HUES48 (cell line): Measurements from ENCODE around the gene BTNL8.

Experiments used
- H3K27ac ChIP-seq: one replicate; pipeline ENCODE4 v1.7.0; 2013; ENCODE audit warnings: low read depth, low read length, inconsistent platforms
- H3K27me3 ChIP-seq: 2 replicates; pipeline ENCODE4 v1.6.1; 2013; ENCODE audit warnings: mild to moderate bottlenecking, low read length; ENCODE audit not compliant: control insufficient read depth, insufficient read depth
- H3K36me3 ChIP-seq: 2 replicates; pipeline ENCODE4 v1.6.1; 2013; ENCODE audit warnings: low read length; ENCODE audit not compliant: control insufficient read depth, insufficient read depth
- H3K4me1 ChIP-seq: 2 replicates; pipeline ENCODE4 v1.6.1; 2013; ENCODE audit warnings: mild to moderate bottlenecking, low read length; ENCODE audit not compliant: control insufficient read depth, insufficient read depth
- H3K4me3 ChIP-seq: 2 replicates; pipeline ENCODE4 v1.5.1; 2013; ENCODE audit warnings: mild to moderate bottlenecking, low read depth, low read length
- H3K9ac ChIP-seq: 2 replicates; pipeline ENCODE4 v1.6.1; 2013; ENCODE audit warnings: mild to moderate bottlenecking, low read depth, low read length, moderate library complexity
- H3K9me3 ChIP-seq: 2 replicates; pipeline ENCODE4 v1.6.1; 2013; ENCODE audit warnings: low read length; ENCODE audit not compliant: control insufficient read depth, insufficient read depth

BTNL8 gene

GRCh38 chr5:180970875-180971274 lies 71.9 kb downstream of the BTNL8 start:
- Histone ChIP-seq H3K27me3 (no peaks in the 10 kb centered on the region), H3K36me3 (no peaks in the 10 kb centered on the region), H3K4me1 (no peaks in the 10 kb centered on the region)

GRCh38 chr5:180974612-180975315 lies 75.8 kb downstream of the BTNL8 start:
- Histone ChIP-seq H3K9me3 (no peaks in the 10 kb centered on the region), H3K27ac (no peak overlapping the region)

More at GRCh38 chr5:180970875-180971274, 71.9 kb downstream of the BTNL8 start:
- H3K27ac ChIP-seq: no peak overlapping the region
- H3K9ac ChIP-seq: no peak overlapping the region
- H3K4me3 ChIP-seq: no peak overlapping the region
- no peaks in the 10 kb centered on the region for H3K9me3 ChIP-seq

GRCh38 chr5:180975338-180975737 lies 76.4 kb downstream of the BTNL8 start:
- Histone ChIP-seq H3K4me1 (no peaks in the 10 kb centered on the region), H3K27ac (no peak overlapping the region), H3K9me3 (no peaks in the 10 kb centered on the region)

More at GRCh38 chr5:180974612-180975315, 75.8 kb downstream of the BTNL8 start:
- Histone ChIP-seq H3K27me3 (no peaks in the 10 kb centered on the region), H3K4me1 (no peaks in the 10 kb centered on the region), H3K9ac (no peak overlapping the region), H3K36me3 (no peaks in the 10 kb centered on the region), H3K4me3 (no peak overlapping the region)

GRCh38 chr5:180976518-180976917 lies 77.6 kb downstream of the BTNL8 start:
- Histone ChIP-seq H3K4me1 (no peaks in the 10 kb centered on the region), H3K27ac (no peak overlapping the region), H3K9me3 (no peaks in the 10 kb centered on the region), H3K36me3 (no peaks in the 10 kb centered on the region), H3K4me3 (no peak overlapping the region), H3K9ac (no peak overlapping the region), H3K27me3 (no peaks in the 10 kb centered on the region)

More at GRCh38 chr5:180975338-180975737, 76.4 kb downstream of the BTNL8 start:
- H3K9ac ChIP-seq: no peak overlapping the region
- no peaks in the 10 kb centered on the region for H3K27me3 ChIP-seq
- H3K36me3 ChIP-seq: no peaks in the 10 kb centered on the region
- no peak overlapping the region for H3K4me3 ChIP-seq

- Histone ChIP-seq H3K27ac (no peak overlapping the region), H3K36me3 (no peaks in the 10 kb centered on the region), H3K9me3 (no peaks in the 10 kb centered on the region), H3K27me3 (no peaks in the 10 kb centered on the region), H3K9ac (no peak overlapping the region), H3K4me3 (no peak overlapping the region), H3K4me1 (no peaks in the 10 kb centered on the region)
Measured at GRCh38 chr5:180977852-180978251, 78.9 kb downstream of the BTNL8 start.

- no peaks in the 10 kb centered on the region for H3K9me3 ChIP-seq
- H3K36me3 ChIP-seq: no peaks in the 10 kb centered on the region
- H3K4me1 ChIP-seq: no peaks in the 10 kb centered on the region
- no peak overlapping the region for H3K9ac ChIP-seq
- H3K27me3 ChIP-seq: no peaks in the 10 kb centered on the region
- no peak overlapping the region for H3K4me3 ChIP-seq
- no peak overlapping the region for H3K27ac ChIP-seq
Measured at GRCh38 chr5:180982008-180982741, 83.2 kb downstream of the BTNL8 start.

- Histone ChIP-seq H3K9ac (no peak overlapping the region), H3K9me3 (no peaks in the 10 kb centered on the region), H3K27me3 (no peaks in the 10 kb centered on the region), H3K4me3 (no peak overlapping the region), H3K4me1 (no peaks in the 10 kb centered on the region), H3K36me3 (no peaks in the 10 kb centered on the region), H3K27ac (no peak overlapping the region)
Measured at GRCh38 chr5:180988016-180988415, 89.1 kb downstream of the BTNL8 start.

- Histone ChIP-seq H3K36me3 (no peaks in the 10 kb centered on the region), H3K27ac (no peak within 1 kb of the TSS), H3K9me3 (no peaks in the 10 kb centered on the region), H3K4me3 (no peak within 1 kb of the TSS), H3K27me3 (no peaks in the 10 kb centered on the region), H3K4me1 (no peaks in the 10 kb centered on the region), H3K9ac (no peak within 1 kb of the TSS)
Measured at GRCh38 chr5:180988592-180988991, 89.6 kb downstream of the BTNL8 start, which contains the start of gene BTNL3. Gene BTNL3, plus strand, starts transcription at chr5:180988846. Its CDS starts 183 bp downstream, at chr5:180989029.

GRCh38 chr5:180990086-180990881 lies 91.3 kb downstream of the BTNL8 start:
- Histone ChIP-seq H3K27ac (no peak overlapping the region), H3K36me3 (no peaks in the 10 kb centered on the region), H3K4me3 (no peak overlapping the region), H3K4me1 (no peaks in the 10 kb centered on the region), H3K27me3 (no peaks in the 10 kb centered on the region), H3K9me3 (no peaks in the 10 kb centered on the region), H3K9ac (no peak overlapping the region)

- H3K9ac ChIP-seq: no peak overlapping the region
- H3K27me3 ChIP-seq: no peaks in the 10 kb centered on the region
- no peaks in the 10 kb centered on the region for H3K36me3 ChIP-seq
- no peaks in the 10 kb centered on the region for H3K4me1 ChIP-seq
- H3K4me3 ChIP-seq: no peak overlapping the region
- no peak overlapping the region for H3K27ac ChIP-seq
- H3K9me3 ChIP-seq: no peaks in the 10 kb centered on the region
Measured at GRCh38 chr5:180990882-180991242, 91.9 kb downstream of the BTNL8 start.
